ENCODE data around the gene DGKD. TPM values are rescaled to one million over a fixed set of nuclear protein-coding genes. Genes with fewer than 3 reads are reported as not detected.

DGKD gene
- total and polyA plus RNA-seq, 9 of the 15 experiments (the other 6 are each of a cell fraction or from before 2014, with no cell fraction given): 0.52 to 29.5 (median 10.6) TPM

- TF ChIP-seq MYC (IDR thresholded peaks at IDR 0.05; ENCODE audit: low read depth, low read length) (no peak), MYC (CRISPR knock-in tag; IDR thresholded peaks at IDR 0.05; ENCODE audit: borderline replicate concordance, low read depth) (no peak), FOXP1 (CRISPR knock-in tag; IDR thresholded peaks at IDR 0.05) (no peak), USF1 (CRISPR knock-in tag; IDR thresholded peaks at IDR 0.05) (no peak), ATF2 (CRISPR knock-in tag; IDR thresholded peaks at IDR 0.05) (no peak), SMARCE1 (IDR thresholded peaks at IDR 0.05) (no peak), C11orf30 (IDR thresholded peaks at IDR 0.05; ENCODE audit: low read depth) (no peak)
Observed at GRCh38 chr2:233328922-233329321, 25.4 kb upstream of the DGKD start (continued).

GRCh38 chr2:233329489-233330135 is 24.7 kb upstream of the DGKD start:
- Histone ChIP-seq H2AFZ (ENCODE audit: low read depth, low read length) (peak overlapping the region; percentile 87), H3K27ac (ENCODE audit: extremely low read depth, low read depth, low read length) (0 out of 3 replicates have a peak overlapping the region, but pooled peaks have one; percentile 22), H3K4me1 (replicated peaks in 1 of 2; ENCODE audit: control insufficient read depth in 2 of 2, insufficient read depth in 2 of 2, low read length in 2 of 2) (peaks cover 0 to 21% of the 10 kb centered on the region in 2 experiments; a peak in 4 of 5 replicates), H3K4me2 (ENCODE audit: insufficient read depth, low read length) (0 out of 2 replicates have a peak overlapping the region, but pooled peaks have one; percentile 4), H3K9me3 (replicated peaks; ENCODE audit: control insufficient read depth, insufficient read depth, low read depth, low read length) (no peaks in the 10 kb centered on the region), H3K36me3 (ENCODE audit: control insufficient read depth, insufficient read depth, low read length) (no peaks in the 10 kb centered on the region), H3K9me1 (ENCODE audit: control insufficient read depth, insufficient read depth, low read length) (peaks cover 3% of the 10 kb centered on the region), H4K20me1 (replicated peaks; ENCODE audit: control insufficient read depth, insufficient read depth, low read length) (no peaks in the 10 kb centered on the region), H3K9ac (ENCODE audit: insufficient read depth in 1 of 2, low read depth in 2 of 2, low read length in 2 of 2) (no peak overlapping the region), H3K79me2 (ENCODE audit: control insufficient read depth, insufficient read depth, low read length) (no peaks in the 10 kb centered on the region), H3K4me3 (no peak overlapping the region), H3K27me3 (ENCODE audit: control insufficient read depth in 2 of 2, insufficient read depth in 2 of 2, low read length in 2 of 2) (0 out of 5 replicates have a peak, but pooled peaks cover 0 to 2% of the 10 kb centered on the region in 2 experiments)
- peak; percentile 63 for ATAC-seq
- ChIA-PET CTCF (ENCODE audit: low intra/inter-chr PET ratio) (no interaction called here), POLR2A (no interaction called here)
- WGBS (ENCODE audit: insufficient coverage, low coverage, missing lambda C conversion rate): 36% methylated on average over 5 of the region's 7 CpGs
- intact Hi-C loops (cut with micrococcal nuclease) (no loop called here), in situ Hi-C loops (cut with MboI) (no loop called here)
- BruUV-seq (replicated peaks): no TSS peak
- DNase-seq (ENCODE audit: extremely low read depth in 1 of 4, low spot score in 3 of 4): peak in 1 of 4 experiments; percentile 34
- peak; percentile 69 for FAIRE-seq
- 0 out of 2 replicates have a peak, but pooled peaks have one; percentile 18 for TF ChIP-seq CXXC5 (CRISPR knock-in tag; IDR thresholded peaks at IDR 0.05)
- TF ChIP-seq ZNF143 (CRISPR knock-in tag; IDR thresholded peaks at IDR 0.05): no peak
- no peak for TF ChIP-seq ILF3 (IDR thresholded peaks at IDR 0.05; ENCODE audit: borderline replicate concordance)
- no peak for TF ChIP-seq ZNF639 (CRISPR knock-in tag; conservative IDR thresholded peaks at IDR 0.05 in 1 of 2, IDR thresholded peaks at IDR 0.05 in 1 of 2)
- no peak for TF ChIP-seq ZFP30 (CRISPR knock-in tag; IDR thresholded peaks at IDR 0.05; ENCODE audit: borderline replicate concordance)
- no peak for TF ChIP-seq PBX2 (CRISPR knock-in tag; IDR thresholded peaks at IDR 0.05; ENCODE audit: low read depth)
- TF ChIP-seq PBX2 (tag; conservative IDR thresholded peaks at IDR 0.05; ENCODE audit: low read depth): no peak
